ENCODE measurements around the gene POU2F2. TPM values are rescaled to one million over a fixed set of nuclear protein-coding genes. Genes with fewer than 3 reads are reported as not detected.

Gene POU2F2
- total RNA-seq, 1 experiment from 2014 or later, result 0.89 TPM

DNA sequence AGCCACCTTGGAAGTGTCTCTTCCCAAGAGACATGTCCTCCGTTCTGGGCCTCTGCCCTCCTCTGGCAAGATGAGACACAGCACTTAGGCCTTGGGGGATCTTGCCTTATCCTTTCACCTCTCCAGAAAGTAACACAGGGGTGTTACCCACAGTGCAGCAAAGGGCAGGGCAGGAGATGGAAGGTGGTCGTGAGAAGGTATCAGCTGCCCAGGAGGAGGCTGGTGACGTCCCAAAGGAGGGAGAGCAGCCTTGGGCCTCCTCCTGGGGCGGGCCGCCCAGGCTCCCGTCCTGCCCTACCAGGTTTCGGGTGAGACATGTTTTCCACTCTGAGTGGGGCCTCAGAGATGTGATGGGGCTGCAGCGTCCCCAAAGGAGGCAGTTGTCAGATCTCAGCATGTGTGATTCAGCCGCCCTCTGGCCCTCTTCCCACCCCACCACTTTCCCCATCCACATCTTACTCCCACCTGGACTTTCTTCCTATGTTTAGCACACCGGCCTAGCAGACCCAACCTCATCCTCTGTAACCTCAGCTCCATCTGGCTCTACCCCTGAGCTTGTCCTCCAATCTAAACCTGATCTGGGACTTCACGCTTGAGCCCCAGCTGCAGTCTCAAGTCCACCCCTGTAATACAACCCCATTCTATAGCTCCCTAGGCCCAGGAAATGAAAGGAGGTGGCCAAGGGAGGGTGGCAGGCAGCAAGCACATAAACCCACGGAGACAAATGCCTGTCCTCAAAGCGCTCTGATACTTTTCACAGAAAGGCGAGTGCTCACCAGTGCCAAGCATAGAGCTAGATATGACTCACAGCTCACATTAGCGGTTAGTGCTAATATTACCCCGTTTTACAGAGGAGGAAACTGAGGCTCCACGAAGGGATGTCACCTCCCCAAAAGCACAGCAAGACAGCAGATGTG, 9.3 kb downstream of the POU2F2 start:
- Histone ChIP-seq H3K9me3 (ENCODE audit: control insufficient read depth in 1 of 2, insufficient read depth in 1 of 2, low read depth in 1 of 2, low read length in 2 of 2) (no peaks in the 10 kb centered on the region), H3K4me2 (ENCODE audit: low read length) (no peak overlapping the region), H3K9me2 (ENCODE audit: insufficient read depth) (no peaks in the 10 kb centered on the region), H3K27me3 (ENCODE audit: insufficient read depth, low read length) (no peaks in the 10 kb centered on the region), H4K20me1 (ENCODE audit: insufficient read depth) (no peaks in the 10 kb centered on the region), H3K4me3 (replicated peaks in 1 of 2; ENCODE audit: low read depth in 1 of 2, low read length in 2 of 2) (no peak overlapping the region), H3K27ac (ENCODE audit: low read depth, low read length) (no peak overlapping the region), H2AFZ (ENCODE audit: low read depth, low read length, poor library complexity, severe bottlenecking) (no peak overlapping the region), H3K9ac (ENCODE audit: low read length) (no peak overlapping the region), H3K36me3 (ENCODE audit: control insufficient read depth in 1 of 2, insufficient read depth in 2 of 2, low read length in 2 of 2) (no peaks in the 10 kb centered on the region), H3K79me2 (ENCODE audit: insufficient read depth, low read length) (no peaks in the 10 kb centered on the region), H3K4me1 (ENCODE audit: control insufficient read depth in 1 of 2, insufficient read depth in 2 of 2, low read length in 2 of 2) (peaks cover 0 to 8% of the 10 kb centered on the region in 2 experiments; a peak in 2 of 4 replicates)
- CTCF ChIA-PET, result interaction anchor here (1.4 to 2.9 kb wide), 3 partner anchors 9 to 317 kb away, joined by 4 to 22 read pairs (median 5); no protein-coding TSS in a partner anchor
- TF ChIP-seq SIN3A (IDR thresholded peaks at IDR 0.05; ENCODE audit: low read depth) (no peak), FOSL1 (IDR thresholded peaks at IDR 0.05; ENCODE audit: low read depth) (no peak), ELF1 (IDR thresholded peaks at IDR 0.05; ENCODE audit: borderline replicate concordance, low read depth) (no peak)
- TF ChIP-seq, protein P1, sequence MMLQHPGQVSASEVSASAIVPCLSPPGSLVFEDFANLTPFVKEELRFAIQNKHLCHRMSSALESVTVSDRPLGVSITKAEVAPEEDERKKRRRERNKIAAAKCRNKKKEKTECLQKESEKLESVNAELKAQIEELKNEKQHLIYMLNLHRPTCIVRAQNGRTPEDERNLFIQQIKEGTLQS (IDR thresholded peaks at IDR 0.05), result no peak
- DNase-seq (ENCODE audit: low read depth, low spot score) (no peak), ATAC-seq (no peak)
- RAD21 ChIA-PET (ENCODE audit: low non-redundant PET in 1 of 2, low total read pairs in 2 of 2, uncharacterized antibody in 2 of 2, unreplicated experiment in 2 of 2), result no interaction called here
- BruUV-seq (replicated peaks), result no TSS peak
- POLR2A ChIA-PET, result interaction anchor here (1.1 kb wide), 1 partner anchor 14 kb away, joined by 4 read pairs; no protein-coding TSS in a partner anchor
- intact Hi-C loops (cut with micrococcal nuclease), result no loop called here

DNA sequence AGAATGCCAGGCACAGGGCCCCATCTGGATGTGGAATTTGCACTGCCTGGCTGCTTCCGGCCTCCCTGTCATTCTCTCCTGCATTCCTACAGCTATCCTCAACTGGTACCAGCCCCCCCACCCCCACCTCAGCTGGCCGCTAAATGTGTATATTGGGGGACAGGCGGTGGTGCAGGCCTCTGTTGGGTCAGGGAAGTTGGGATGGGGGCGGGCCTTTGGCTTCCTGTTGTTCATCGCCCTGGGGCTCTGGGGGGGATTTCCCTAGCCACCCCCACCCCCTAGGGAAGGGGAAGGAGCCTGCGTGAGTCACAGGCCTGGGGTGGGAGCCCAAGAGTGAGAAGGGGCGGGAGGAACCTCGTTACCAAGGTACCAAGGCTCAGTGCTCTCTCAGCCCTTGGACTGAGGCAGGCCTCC, 10.6 kb downstream of the POU2F2 start:
- Histone ChIP-seq H3K9me2 (ENCODE audit: insufficient read depth) (no peaks in the 10 kb centered on the region), H3K79me2 (ENCODE audit: insufficient read depth, low read length) (no peaks in the 10 kb centered on the region), H3K4me3 (replicated peaks in 1 of 2; ENCODE audit: low read depth in 1 of 2, low read length in 2 of 2) (no peak overlapping the region), H3K9me3 (ENCODE audit: control insufficient read depth in 1 of 2, insufficient read depth in 1 of 2, low read depth in 1 of 2, low read length in 2 of 2) (no peaks in the 10 kb centered on the region), H3K4me2 (ENCODE audit: low read length) (no peak overlapping the region), H3K9ac (ENCODE audit: low read length) (no peak overlapping the region), H3K27ac (ENCODE audit: low read depth, low read length) (no peak overlapping the region), H3K27me3 (ENCODE audit: insufficient read depth, low read length) (no peaks in the 10 kb centered on the region), H4K20me1 (ENCODE audit: insufficient read depth) (no peaks in the 10 kb centered on the region), H3K4me1 (ENCODE audit: control insufficient read depth in 1 of 2, insufficient read depth in 2 of 2, low read length in 2 of 2) (peaks cover 0 to 8% of the 10 kb centered on the region in 2 experiments; a peak in 2 of 4 replicates), H3K36me3 (ENCODE audit: control insufficient read depth in 1 of 2, insufficient read depth in 2 of 2, low read length in 2 of 2) (no peaks in the 10 kb centered on the region), H2AFZ (ENCODE audit: low read depth, low read length, poor library complexity, severe bottlenecking) (no peak overlapping the region)
- POLR2A ChIA-PET, result no interaction called here
- no TSS peak for BruUV-seq (replicated peaks)
- TF ChIP-seq POLR2A (IDR thresholded peaks at IDR 0.05; ENCODE audit: borderline replicate concordance, extremely low read depth, insufficient read depth, insufficient read length) (no peak), POLR2AphosphoS5 (IDR thresholded peaks at IDR 0.05; ENCODE audit: low read depth, low read length) (no peak), FOSL1 (IDR thresholded peaks at IDR 0.05; ENCODE audit: low read depth) (no peak), YY1 (IDR thresholded peaks at IDR 0.05; ENCODE audit: extremely low read depth, insufficient replicate concordance, low read depth, low read length) (no peak)
- TF ChIP-seq, protein P2, sequence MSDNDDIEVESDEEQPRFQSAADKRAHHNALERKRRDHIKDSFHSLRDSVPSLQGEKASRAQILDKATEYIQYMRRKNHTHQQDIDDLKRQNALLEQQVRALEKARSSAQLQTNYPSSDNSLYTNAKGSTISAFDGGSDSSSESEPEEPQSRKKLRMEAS (IDR thresholded peaks at IDR 0.05), result no peak
- TF ChIP-seq, protein P3, sequence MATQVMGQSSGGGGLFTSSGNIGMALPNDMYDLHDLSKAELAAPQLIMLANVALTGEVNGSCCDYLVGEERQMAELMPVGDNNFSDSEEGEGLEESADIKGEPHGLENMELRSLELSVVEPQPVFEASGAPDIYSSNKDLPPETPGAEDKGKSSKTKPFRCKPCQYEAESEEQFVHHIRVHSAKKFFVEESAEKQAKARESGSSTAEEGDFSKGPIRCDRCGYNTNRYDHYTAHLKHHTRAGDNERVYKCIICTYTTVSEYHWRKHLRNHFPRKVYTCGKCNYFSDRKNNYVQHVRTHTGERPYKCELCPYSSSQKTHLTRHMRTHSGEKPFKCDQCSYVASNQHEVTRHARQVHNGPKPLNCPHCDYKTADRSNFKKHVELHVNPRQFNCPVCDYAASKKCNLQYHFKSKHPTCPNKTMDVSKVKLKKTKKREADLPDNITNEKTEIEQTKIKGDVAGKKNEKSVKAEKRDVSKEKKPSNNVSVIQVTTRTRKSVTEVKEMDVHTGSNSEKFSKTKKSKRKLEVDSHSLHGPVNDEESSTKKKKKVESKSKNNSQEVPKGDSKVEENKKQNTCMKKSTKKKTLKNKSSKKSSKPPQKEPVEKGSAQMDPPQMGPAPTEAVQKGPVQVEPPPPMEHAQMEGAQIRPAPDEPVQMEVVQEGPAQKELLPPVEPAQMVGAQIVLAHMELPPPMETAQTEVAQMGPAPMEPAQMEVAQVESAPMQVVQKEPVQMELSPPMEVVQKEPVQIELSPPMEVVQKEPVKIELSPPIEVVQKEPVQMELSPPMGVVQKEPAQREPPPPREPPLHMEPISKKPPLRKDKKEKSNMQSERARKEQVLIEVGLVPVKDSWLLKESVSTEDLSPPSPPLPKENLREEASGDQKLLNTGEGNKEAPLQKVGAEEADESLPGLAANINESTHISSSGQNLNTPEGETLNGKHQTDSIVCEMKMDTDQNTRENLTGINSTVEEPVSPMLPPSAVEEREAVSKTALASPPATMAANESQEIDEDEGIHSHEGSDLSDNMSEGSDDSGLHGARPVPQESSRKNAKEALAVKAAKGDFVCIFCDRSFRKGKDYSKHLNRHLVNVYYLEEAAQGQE (IDR thresholded peaks at IDR 0.05; ENCODE audit: low read depth), result no peak
- TF ChIP-seq, protein P4, sequence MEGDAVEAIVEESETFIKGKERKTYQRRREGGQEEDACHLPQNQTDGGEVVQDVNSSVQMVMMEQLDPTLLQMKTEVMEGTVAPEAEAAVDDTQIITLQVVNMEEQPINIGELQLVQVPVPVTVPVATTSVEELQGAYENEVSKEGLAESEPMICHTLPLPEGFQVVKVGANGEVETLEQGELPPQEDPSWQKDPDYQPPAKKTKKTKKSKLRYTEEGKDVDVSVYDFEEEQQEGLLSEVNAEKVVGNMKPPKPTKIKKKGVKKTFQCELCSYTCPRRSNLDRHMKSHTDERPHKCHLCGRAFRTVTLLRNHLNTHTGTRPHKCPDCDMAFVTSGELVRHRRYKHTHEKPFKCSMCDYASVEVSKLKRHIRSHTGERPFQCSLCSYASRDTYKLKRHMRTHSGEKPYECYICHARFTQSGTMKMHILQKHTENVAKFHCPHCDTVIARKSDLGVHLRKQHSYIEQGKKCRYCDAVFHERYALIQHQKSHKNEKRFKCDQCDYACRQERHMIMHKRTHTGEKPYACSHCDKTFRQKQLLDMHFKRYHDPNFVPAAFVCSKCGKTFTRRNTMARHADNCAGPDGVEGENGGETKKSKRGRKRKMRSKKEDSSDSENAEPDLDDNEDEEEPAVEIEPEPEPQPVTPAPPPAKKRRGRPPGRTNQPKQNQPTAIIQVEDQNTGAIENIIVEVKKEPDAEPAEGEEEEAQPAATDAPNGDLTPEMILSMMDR (IDR thresholded peaks at IDR 0.05 in 2 of 3, conservative IDR thresholded peaks at IDR 0.05 in 1 of 3; ENCODE audit: borderline replicate concordance in 1 of 3, insufficient read depth in 1 of 3, low read depth in 2 of 3, low read length in 2 of 3), result no peak
- DNase-seq (ENCODE audit: low read depth, low spot score), result no peak
- RAD21 ChIA-PET (ENCODE audit: low non-redundant PET in 1 of 2, low total read pairs in 2 of 2, uncharacterized antibody in 2 of 2, unreplicated experiment in 2 of 2), result no interaction called here
- intact Hi-C loops (cut with micrococcal nuclease), result no loop called here
- CTCF ChIA-PET, result no interaction called here
- no peak for ATAC-seq
